ENCODE results near the gene EEF2K.

DNA sequence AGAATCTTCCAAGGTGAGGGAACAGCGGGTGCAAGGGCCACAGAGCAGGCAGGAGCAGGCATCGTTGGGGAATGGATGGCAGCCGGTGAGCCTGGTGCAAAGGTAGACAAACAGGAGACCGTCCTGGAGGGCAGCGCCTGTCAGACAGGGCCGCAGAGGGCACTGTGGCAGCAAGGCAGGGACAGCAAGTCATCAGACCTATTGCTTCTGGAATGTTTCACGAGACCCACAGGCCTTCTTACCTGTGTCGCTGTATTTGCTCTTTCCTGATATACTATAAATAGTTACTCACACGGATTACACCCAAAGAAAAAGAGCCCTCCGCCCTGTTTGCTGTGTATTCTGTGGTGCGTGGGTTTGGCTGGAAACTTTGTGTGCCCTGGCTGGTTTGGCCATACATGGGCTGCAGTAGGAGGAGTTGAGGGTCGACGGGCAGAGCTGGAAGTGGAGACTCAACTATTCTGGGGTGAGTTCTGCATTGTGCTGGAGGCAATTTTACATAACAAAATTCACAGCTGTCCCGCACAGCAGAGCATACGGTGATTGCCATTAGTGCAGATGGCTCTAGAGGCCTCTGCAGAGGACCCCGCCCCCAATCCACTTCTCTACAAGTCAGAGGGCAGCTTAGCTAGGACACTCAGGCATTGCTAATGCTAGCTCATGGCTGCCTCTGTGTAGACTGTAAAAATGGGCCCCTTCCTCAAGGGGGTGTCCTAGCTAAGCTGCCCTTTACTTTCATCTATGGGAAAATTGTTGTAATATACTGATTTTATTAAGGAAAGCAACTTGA is 72.6 kb downstream of the EEF2K start:
- TF ChIP-seq CTCF (conservative IDR thresholded peaks at IDR 0.05; ENCODE audit: low read length) (no peak), EZH2phosphoT487 (IDR thresholded peaks at IDR 0.05; ENCODE audit: borderline replicate concordance) (no peak)
